HepG2 (cell line): ENCODE results near the gene PKLR. TPM values are rescaled to one million over a fixed set of nuclear protein-coding genes. Genes with fewer than 3 reads are reported as not detected.

ENCODE experiments used
- BCL6 ChIP-seq: IDR thresholded peaks from 2 replicates; pipeline ENCODE4 v1.6.1; 2016; ENCODE audit warnings: missing genetic modification reagents, missing compliant biosample characterization
- CCDC6 ChIP-seq: sonication (generic); formaldehyde crosslinking; IDR thresholded peaks from 2 replicates; pipeline ENCODE4 v1.8.1; 2022; ENCODE audit warnings: mild to moderate bottlenecking, missing genetic modification reagents, moderate library complexity
- CHD2 ChIP-seq: IDR thresholded peaks from 2 replicates; pipeline ENCODE4 v1.6.1; 2011; ENCODE audit warnings: low read depth, low read length, improper control_type of control experiment
- HNRNPK ChIP-seq: fragments of 200-400 bp; formaldehyde crosslinking; IDR thresholded peaks from 2 replicates; pipeline ENCODE4 v1.6.1; 2018; ENCODE audit warnings: low read length, low read depth, moderate library complexity, mild to moderate bottlenecking; ENCODE audit not compliant: poor library complexity, severe bottlenecking
- MLX ChIP-seq: IDR thresholded peaks from 2 replicates; pipeline ENCODE4 v1.6.1; 2016
- PLRG1 ChIP-seq: fragments of 450-650 bp; conservative IDR thresholded peaks from 2 replicates; pipeline ENCODE4 v1.6.1; 2016
- POGZ ChIP-seq: sonication (generic); formaldehyde crosslinking; IDR thresholded peaks from 2 replicates; pipeline ENCODE4 v1.4.0; 2020; ENCODE audit warnings: mild to moderate bottlenecking, missing genetic modification reagents
- RBFOX2 ChIP-seq: fragments of 200-400 bp; formaldehyde crosslinking; IDR thresholded peaks from 2 replicates; pipeline ENCODE4 v1.6.1; 2017; ENCODE audit warnings: low read depth, mild to moderate bottlenecking, low read length
- RBM39 ChIP-seq: fragments of 200-400 bp; formaldehyde crosslinking; IDR thresholded peaks from one replicate; pipeline ENCODE4 v1.6.1; 2018; ENCODE audit warnings: antibody characterized with exemption, mild to moderate bottlenecking, low read depth, low read length; ENCODE audit not compliant: poor library complexity, severe bottlenecking
- REPIN1 ChIP-seq: sonication (generic); formaldehyde crosslinking; IDR thresholded peaks from 2 replicates; pipeline ENCODE4 v1.8.0; 2022; ENCODE audit warnings: missing genetic modification reagents, low read depth, mild to moderate bottlenecking, borderline replicate concordance
- SP1 ChIP-seq, 2 experiments: fragments of 450-650 bp in 1 of 2; sonication (generic) in 1 of 2; formaldehyde crosslinking in 1 of 2; IDR thresholded peaks; 2 replicates each; pipeline versions ENCODE4 v1.4.0 to v1.6.1; 2016 to 2020; ENCODE audit warnings: missing genetic modification reagents in 1 of 2
- TBX3 ChIP-seq: fragments of 450-650 bp; IDR thresholded peaks from 2 replicates; pipeline ENCODE4 v1.6.1; 2017; ENCODE audit warnings: antibody characterized with exemption, mild to moderate bottlenecking, inconsistent platforms, borderline replicate concordance
- TEAD2 ChIP-seq: sonication (generic); formaldehyde crosslinking; IDR thresholded peaks from 2 replicates; pipeline ENCODE4 v1.9.0; 2021; ENCODE audit warnings: missing genetic modification reagents
- TOPORS ChIP-seq: sonication (generic); formaldehyde crosslinking; IDR thresholded peaks from 2 replicates; pipeline ENCODE4 v1.8.0; 2023; ENCODE audit warnings: mild to moderate bottlenecking, missing genetic modification reagents
- ZNF121 ChIP-seq: sonication (generic); formaldehyde crosslinking; IDR thresholded peaks from 2 replicates; pipeline ENCODE4 v1.5.0; 2020; ENCODE audit warnings: mild to moderate bottlenecking, missing genetic modification reagents
- ZNF552 ChIP-seq: sonication (generic); formaldehyde crosslinking; IDR thresholded peaks from 2 replicates; pipeline ENCODE4 v1.9.0; 2022; ENCODE audit warnings: missing genetic modification reagents, mild to moderate bottlenecking, borderline replicate concordance
- ZNF558 ChIP-seq: sonication (generic); formaldehyde crosslinking; IDR thresholded peaks from 2 replicates; pipeline ENCODE4 v1.9.0; 2022; ENCODE audit warnings: mild to moderate bottlenecking, missing genetic modification reagents, borderline replicate concordance
- ZNF703 ChIP-seq: sonication (generic); formaldehyde crosslinking; IDR thresholded peaks from 2 replicates; pipeline ENCODE4 v1.5.1; 2020; ENCODE audit warnings: missing genetic modification reagents, mild to moderate bottlenecking, moderate library complexity, borderline replicate concordance
- ZNF746 ChIP-seq: sonication (generic); formaldehyde crosslinking; IDR thresholded peaks from 2 replicates; pipeline ENCODE4 v1.8.0; 2022; ENCODE audit warnings: mild to moderate bottlenecking, missing genetic modification reagents
- polyA plus RNA-seq, 8 experiments: library from polyadenylated mRNA; depleted of rRNA in 3 of 8; stranded (reverse) in 7 of 8; unstranded in 1 of 8; fragments of >200 nt; fragmentation: Illumina TruSeq in 4 of 8; extraction: Trizol in 4 of 8; gene quantifications; 2 replicates each; pipeline versions ENCODE4 v1.2.1 to v1.2.3, GENCODE V29; 2011 to 2016; ENCODE audit warnings: low read depth in 4 of 8, missing spikeins in 1 of 8, mixed read lengths in 1 of 8; ENCODE audit not compliant: insufficient read depth in 1 of 8
- total RNA-seq, 5 experiments: library from RNA; depleted of rRNA; stranded (reverse); fragments of >200 nt; fragmentation: Illumina TruSeq; extraction: Trizol; gene quantifications; 2 replicates each; pipeline ENCODE4 v1.2.3, GENCODE V29; 2016; ENCODE audit warnings: low read depth in 1 of 5
- TF ChIP-seq, protein P1 (sequence below): sonication (generic); formaldehyde crosslinking; IDR thresholded peaks from 2 replicates; pipeline ENCODE4 v1.4.0; 2020; ENCODE audit warnings: missing genetic modification reagents, mild to moderate bottlenecking, borderline replicate concordance
- TF ChIP-seq, protein P2 (sequence below): sonication (generic); formaldehyde crosslinking; conservative IDR thresholded peaks from 2 replicates; pipeline ENCODE4 v1.4.0; 2020; ENCODE audit warnings: mild to moderate bottlenecking, missing genetic modification reagents, moderate library complexity

The PKLR gene
- total and polyA plus RNA-seq, 2 of the 13 experiments (the other 11 are each of a cell fraction or from before 2014, with no cell fraction given), result 10.3 to 29.3 TPM

DNA sequence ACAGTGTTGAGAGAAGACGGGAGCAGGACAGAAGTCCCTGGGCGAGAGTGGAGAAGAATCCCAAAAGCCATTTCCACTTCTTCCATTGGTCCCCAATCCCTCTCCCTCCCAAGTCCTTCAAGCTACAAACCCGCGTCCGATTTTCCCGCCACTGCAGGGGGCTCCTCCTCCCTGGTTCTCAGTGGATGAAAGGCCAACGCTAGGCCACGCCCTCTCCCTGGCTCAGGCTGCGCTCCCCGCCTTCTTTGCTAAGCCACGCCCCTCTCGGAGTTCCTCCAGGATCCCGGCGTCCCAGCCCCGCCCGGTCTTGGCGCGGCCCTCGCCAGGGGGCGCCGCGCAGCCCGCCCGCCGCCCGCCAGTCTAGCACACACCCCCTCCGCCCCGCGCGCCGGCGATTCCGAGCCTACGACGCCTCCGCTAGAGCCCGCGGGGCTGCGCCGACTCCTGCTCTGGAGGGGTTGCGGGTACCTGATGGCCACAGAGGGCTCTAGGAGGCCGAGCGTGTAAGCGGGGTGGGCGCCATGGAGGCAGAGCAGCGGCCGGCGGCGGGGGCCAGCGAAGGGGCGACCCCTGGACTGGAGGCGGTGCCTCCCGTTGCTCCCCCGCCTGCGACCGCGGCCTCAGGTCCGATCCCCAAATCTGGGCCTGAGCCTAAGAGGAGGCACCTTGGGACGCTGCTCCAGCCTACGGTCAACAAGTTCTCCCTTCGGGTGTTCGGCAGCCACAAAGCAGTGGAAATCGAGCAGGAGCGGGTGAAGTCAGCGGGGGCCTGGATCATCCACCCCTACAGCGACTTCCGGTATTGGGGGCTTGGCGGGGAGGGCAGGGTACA is 24.0 kb downstream of the PKLR start, which contains the start of gene HCN3 (continued):
- no peak for TF ChIP-seq ZNF121 (CRISPR knock-in tag)
- TF ChIP-seq, protein P1, sequence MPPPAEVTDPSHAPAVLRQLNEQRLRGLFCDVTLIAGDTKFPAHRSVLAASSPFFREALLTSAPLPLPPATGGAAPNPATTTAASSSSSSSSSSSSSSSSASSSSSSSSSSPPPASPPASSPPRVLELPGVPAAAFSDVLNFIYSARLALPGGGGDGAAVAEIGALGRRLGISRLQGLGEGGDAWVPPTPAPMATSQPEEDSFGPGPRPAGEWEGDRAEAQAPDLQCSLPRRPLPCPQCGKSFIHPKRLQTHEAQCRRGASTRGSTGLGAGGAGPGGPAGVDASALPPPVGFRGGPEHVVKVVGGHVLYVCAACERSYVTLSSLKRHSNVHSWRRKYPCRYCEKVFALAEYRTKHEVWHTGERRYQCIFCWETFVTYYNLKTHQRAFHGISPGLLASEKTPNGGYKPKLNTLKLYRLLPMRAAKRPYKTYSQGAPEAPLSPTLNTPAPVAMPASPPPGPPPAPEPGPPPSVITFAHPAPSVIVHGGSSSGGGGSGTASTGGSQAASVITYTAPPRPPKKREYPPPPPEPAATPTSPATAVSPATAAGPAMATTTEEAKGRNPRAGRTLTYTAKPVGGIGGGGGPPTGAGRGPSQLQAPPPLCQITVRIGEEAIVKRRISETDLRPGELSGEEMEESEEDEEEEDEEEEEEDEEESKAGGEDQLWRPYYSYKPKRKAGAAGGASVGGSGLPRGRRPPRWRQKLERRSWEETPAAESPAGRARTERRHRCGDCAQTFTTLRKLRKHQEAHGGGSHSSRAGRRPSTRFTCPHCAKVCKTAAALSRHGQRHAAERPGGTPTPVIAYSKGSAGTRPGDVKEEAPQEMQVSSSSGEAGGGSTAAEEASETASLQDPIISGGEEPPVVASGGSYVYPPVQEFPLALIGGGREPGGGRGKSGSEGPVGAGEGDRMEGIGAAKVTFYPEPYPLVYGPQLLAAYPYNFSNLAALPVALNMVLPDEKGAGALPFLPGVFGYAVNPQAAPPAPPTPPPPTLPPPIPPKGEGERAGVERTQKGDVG, result no peak
- no peak for TF ChIP-seq BCL6 (CRISPR knock-in tag)
- TF ChIP-seq TBX3, result no peak
- TF ChIP-seq TOPORS, result no peak; the same call in 1 of the 2 replicates
- TF ChIP-seq REPIN1, result peak; percentile 61
- TF ChIP-seq ZNF746, result peak; percentile 20; the same call in 1 of the 2 replicates
- peak; percentile 89 for TF ChIP-seq CCDC6
- TF ChIP-seq ZNF552 (CRISPR knock-in tag), result no peak
- TF ChIP-seq ZNF558 (CRISPR knock-in tag), result peak; percentile 77; the same call in 1 of the 2 replicates
- peak; percentile 58 for TF ChIP-seq RBFOX2
- TF ChIP-seq PLRG1, result no peak
- no peak; the same call in 1 of the 2 replicates for TF ChIP-seq MLX (CRISPR knock-in tag)
- TF ChIP-seq RBM39, result no peak
- no peak for TF ChIP-seq ZNF703
- no peak for TF ChIP-seq SP1 (IDR thresholded peaks at IDR 0.05)
- TF ChIP-seq SP1 (CRISPR knock-in tag; IDR thresholded peaks at IDR 0.05), result peak; percentile 90
- TF ChIP-seq, protein P2, sequence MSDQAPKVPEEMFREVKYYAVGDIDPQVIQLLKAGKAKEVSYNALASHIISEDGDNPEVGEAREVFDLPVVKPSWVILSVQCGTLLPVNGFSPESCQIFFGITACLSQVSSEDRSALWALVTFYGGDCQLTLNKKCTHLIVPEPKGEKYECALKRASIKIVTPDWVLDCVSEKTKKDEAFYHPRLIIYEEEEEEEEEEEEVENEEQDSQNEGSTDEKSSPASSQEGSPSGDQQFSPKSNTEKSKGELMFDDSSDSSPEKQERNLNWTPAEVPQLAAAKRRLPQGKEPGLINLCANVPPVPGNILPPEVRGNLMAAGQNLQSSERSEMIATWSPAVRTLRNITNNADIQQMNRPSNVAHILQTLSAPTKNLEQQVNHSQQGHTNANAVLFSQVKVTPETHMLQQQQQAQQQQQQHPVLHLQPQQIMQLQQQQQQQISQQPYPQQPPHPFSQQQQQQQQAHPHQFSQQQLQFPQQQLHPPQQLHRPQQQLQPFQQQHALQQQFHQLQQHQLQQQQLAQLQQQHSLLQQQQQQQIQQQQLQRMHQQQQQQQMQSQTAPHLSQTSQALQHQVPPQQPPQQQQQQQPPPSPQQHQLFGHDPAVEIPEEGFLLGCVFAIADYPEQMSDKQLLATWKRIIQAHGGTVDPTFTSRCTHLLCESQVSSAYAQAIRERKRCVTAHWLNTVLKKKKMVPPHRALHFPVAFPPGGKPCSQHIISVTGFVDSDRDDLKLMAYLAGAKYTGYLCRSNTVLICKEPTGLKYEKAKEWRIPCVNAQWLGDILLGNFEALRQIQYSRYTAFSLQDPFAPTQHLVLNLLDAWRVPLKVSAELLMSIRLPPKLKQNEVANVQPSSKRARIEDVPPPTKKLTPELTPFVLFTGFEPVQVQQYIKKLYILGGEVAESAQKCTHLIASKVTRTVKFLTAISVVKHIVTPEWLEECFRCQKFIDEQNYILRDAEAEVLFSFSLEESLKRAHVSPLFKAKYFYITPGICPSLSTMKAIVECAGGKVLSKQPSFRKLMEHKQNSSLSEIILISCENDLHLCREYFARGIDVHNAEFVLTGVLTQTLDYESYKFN (CRISPR knock-in tag), result peak; percentile 41
- TF ChIP-seq TEAD2 (CRISPR knock-in tag), result no peak
- no peak for TF ChIP-seq POGZ (CRISPR knock-in tag)
- peak; percentile 48 for TF ChIP-seq HNRNPK
- no peak for TF ChIP-seq CHD2
